C4-2B (cell line): ENCODE measurements around the gene PLPP6.

Experiments
- CTCF ChIP-seq: fragments of 450-650 bp; conservative IDR thresholded peaks from 2 replicates; pipeline ENCODE4 v1.5.1; 2017; ENCODE audit warnings: mild to moderate bottlenecking
- ZFX ChIP-seq: fragments of 450-650 bp; IDR thresholded peaks from 2 replicates; pipeline ENCODE4 v1.6.1; 2017

- TF ChIP-seq CTCF (no peak), ZFX (no peak)
Measured at GRCh38 chr9:4701526-4701925, 39.4 kb downstream of the PLPP6 start.
